ENCODE data around the gene CIB2.

DNA sequence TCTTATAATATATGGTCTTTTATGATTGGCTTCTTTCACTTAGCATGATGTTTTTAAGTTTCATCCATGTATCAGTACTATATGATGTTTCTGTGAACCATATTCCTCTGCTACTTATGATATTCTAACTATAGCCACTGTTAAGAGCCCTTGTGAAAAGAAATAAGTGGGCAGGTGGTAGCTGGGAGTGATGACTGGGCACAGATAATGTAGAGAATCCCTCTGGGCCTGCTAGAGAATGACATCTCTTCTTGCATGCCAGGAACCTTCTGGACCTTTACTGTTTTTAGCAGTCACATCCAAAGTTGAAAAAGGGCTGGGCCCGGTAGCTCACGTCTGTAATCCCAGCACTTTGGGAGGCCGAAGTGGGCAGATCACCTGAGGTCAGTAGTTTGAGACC, 28.1 kb upstream of the CIB2 start:
- TF ChIP-seq, protein P1, sequence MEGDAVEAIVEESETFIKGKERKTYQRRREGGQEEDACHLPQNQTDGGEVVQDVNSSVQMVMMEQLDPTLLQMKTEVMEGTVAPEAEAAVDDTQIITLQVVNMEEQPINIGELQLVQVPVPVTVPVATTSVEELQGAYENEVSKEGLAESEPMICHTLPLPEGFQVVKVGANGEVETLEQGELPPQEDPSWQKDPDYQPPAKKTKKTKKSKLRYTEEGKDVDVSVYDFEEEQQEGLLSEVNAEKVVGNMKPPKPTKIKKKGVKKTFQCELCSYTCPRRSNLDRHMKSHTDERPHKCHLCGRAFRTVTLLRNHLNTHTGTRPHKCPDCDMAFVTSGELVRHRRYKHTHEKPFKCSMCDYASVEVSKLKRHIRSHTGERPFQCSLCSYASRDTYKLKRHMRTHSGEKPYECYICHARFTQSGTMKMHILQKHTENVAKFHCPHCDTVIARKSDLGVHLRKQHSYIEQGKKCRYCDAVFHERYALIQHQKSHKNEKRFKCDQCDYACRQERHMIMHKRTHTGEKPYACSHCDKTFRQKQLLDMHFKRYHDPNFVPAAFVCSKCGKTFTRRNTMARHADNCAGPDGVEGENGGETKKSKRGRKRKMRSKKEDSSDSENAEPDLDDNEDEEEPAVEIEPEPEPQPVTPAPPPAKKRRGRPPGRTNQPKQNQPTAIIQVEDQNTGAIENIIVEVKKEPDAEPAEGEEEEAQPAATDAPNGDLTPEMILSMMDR (IDR thresholded peaks at IDR 0.05) = no peak
- no peak for TF ChIP-seq EZH2 (IDR thresholded peaks at IDR 0.05; ENCODE audit: borderline replicate concordance, insufficient read depth, low read depth, low read length, poor library complexity, severe bottlenecking)
